H9 (cell line): ENCODE results near the gene CNN3. TPM values are rescaled to one million over a fixed set of nuclear protein-coding genes. Genes with fewer than 3 reads are reported as not detected.

Experiments
- DNase-seq: peaks from one replicate; pipeline ENCODE4 v3.0.0-alpha.2; 2017
- H2AFZ ChIP-seq: one replicate; pipeline ENCODE4 v1.6.1; 2013; ENCODE audit warnings: mild to moderate bottlenecking, low read length, control low read depth, moderate library complexity
- H2AK5ac ChIP-seq: 2 replicates; pipeline ENCODE4 v1.6.1; 2013; ENCODE audit warnings: low read length, control low read depth, mixed read lengths; ENCODE audit not compliant: insufficient read length
- H2BK120ac ChIP-seq: one replicate; pipeline ENCODE4 v1.6.1; 2013; ENCODE audit warnings: low read depth, mild to moderate bottlenecking, low read length, control low read depth, inconsistent platforms; ENCODE audit not compliant: poor library complexity, severe bottlenecking
- H2BK12ac ChIP-seq: 2 replicates; pipeline ENCODE4 v1.6.1; 2013; ENCODE audit warnings: low read length, control low read depth, mixed read lengths, low read depth; ENCODE audit not compliant: insufficient read length
- H2BK15ac ChIP-seq: 2 replicates; pipeline ENCODE4 v1.6.1; 2013; ENCODE audit warnings: low read depth, low read length, control low read depth
- H2BK20ac ChIP-seq: one replicate; pipeline ENCODE4 v1.6.1; 2013; ENCODE audit warnings: low read depth, mild to moderate bottlenecking, low read length, control low read depth, inconsistent platforms; ENCODE audit not compliant: poor library complexity, severe bottlenecking
- H2BK5ac ChIP-seq: 2 replicates; pipeline ENCODE4 v1.6.1; 2013; ENCODE audit warnings: low read length, control low read depth, mixed read lengths; ENCODE audit not compliant: insufficient read length
- H3K14ac ChIP-seq: 2 replicates; pipeline ENCODE4 v1.6.1; 2013; ENCODE audit warnings: low read length, control low read depth; ENCODE audit not compliant: insufficient read depth
- H3K18ac ChIP-seq: 2 replicates; pipeline ENCODE4 v1.6.1; 2013; ENCODE audit warnings: low read depth, mild to moderate bottlenecking, mixed read lengths, low read length, control low read depth; ENCODE audit not compliant: insufficient read length
- H3K23ac ChIP-seq: 2 replicates; pipeline ENCODE4 v1.6.1; 2013; ENCODE audit warnings: low read length, control low read depth, mixed read lengths, low read depth; ENCODE audit not compliant: insufficient read length
- H3K23me2 ChIP-seq: 2 replicates; pipeline ENCODE4 v1.6.1; 2013; ENCODE audit warnings: low read depth, mild to moderate bottlenecking, mixed read lengths, low read length, control low read depth; ENCODE audit not compliant: insufficient read length, poor library complexity, severe bottlenecking
- H3K27ac ChIP-seq: 2 replicates; pipeline ENCODE4 v1.5.1; 2013; ENCODE audit warnings: low read length, control low read depth, mixed read lengths, low read depth; ENCODE audit not compliant: insufficient read length
- H3K27me3 ChIP-seq: 2 replicates; pipeline ENCODE4 v1.6.1; 2013; ENCODE audit warnings: low read length, control low read depth, inconsistent platforms; ENCODE audit not compliant: insufficient read depth
- H3K4ac ChIP-seq: 2 replicates; pipeline ENCODE4 v1.6.1; 2013; ENCODE audit warnings: low read depth, mild to moderate bottlenecking, control low read depth, inconsistent platforms, low read length, moderate library complexity
- H3K4me1 ChIP-seq: 2 replicates; pipeline ENCODE4 v1.6.1; 2013; ENCODE audit warnings: low read length, control low read depth, inconsistent platforms; ENCODE audit not compliant: insufficient read depth
- H3K4me2 ChIP-seq: 2 replicates; pipeline ENCODE4 v1.6.1; 2013; ENCODE audit warnings: low read length, control low read depth, mixed read lengths; ENCODE audit not compliant: insufficient read length, insufficient read depth
- H3K56ac ChIP-seq: 2 replicates; pipeline ENCODE4 v1.6.1; 2013; ENCODE audit warnings: low read depth, mild to moderate bottlenecking, mixed read lengths, low read length, control low read depth; ENCODE audit not compliant: insufficient read length
- H3K79me1 ChIP-seq: 2 replicates; pipeline ENCODE4 v1.6.1; 2013; ENCODE audit warnings: low read depth, mild to moderate bottlenecking, moderate library complexity, low read length, control low read depth, inconsistent platforms; ENCODE audit not compliant: insufficient read depth, poor library complexity, severe bottlenecking
- H3K79me2 ChIP-seq: 2 replicates; pipeline ENCODE4 v1.6.1; 2013; ENCODE audit warnings: low read length, control low read depth, inconsistent platforms; ENCODE audit not compliant: insufficient read depth
- H3K9ac ChIP-seq: 2 replicates; pipeline ENCODE4 v1.6.1; 2013; ENCODE audit warnings: low read length, control low read depth, mixed read lengths; ENCODE audit not compliant: insufficient read length; ENCODE audit errors: extremely low read depth
- H3K9me3 ChIP-seq: one replicate; pipeline ENCODE4 v1.6.1; 2013; ENCODE audit warnings: low read depth, low read length, inconsistent platforms; ENCODE audit not compliant: control insufficient read depth
- H3T11ph ChIP-seq: one replicate; pipeline ENCODE4 v1.6.1; 2013; ENCODE audit warnings: mild to moderate bottlenecking, low read length, control low read depth, inconsistent platforms
- H4K20me1 ChIP-seq: one replicate; pipeline ENCODE4 v1.6.1; 2013; ENCODE audit not compliant: control insufficient read depth, insufficient read length, insufficient read depth
- H4K5ac ChIP-seq: 2 replicates; pipeline ENCODE4 v1.6.1; 2013; ENCODE audit warnings: low read depth, mild to moderate bottlenecking, mixed read lengths, low read length, control low read depth; ENCODE audit not compliant: insufficient read length
- H4K8ac ChIP-seq: replicated peaks from 2 replicates; pipeline ENCODE4 v1.6.1; 2013; ENCODE audit warnings: low read length, control low read depth, mixed read lengths, low read depth; ENCODE audit not compliant: insufficient read length
- H4K91ac ChIP-seq: 2 replicates; pipeline ENCODE4 v1.6.1; 2013; ENCODE audit warnings: low read depth, mild to moderate bottlenecking, moderate library complexity, mixed read lengths, low read length, control low read depth; ENCODE audit not compliant: insufficient read length
- H3K27ac Mint-ChIP-seq, 3 experiments: 2 replicates in 2 of 3; 3 replicates in 1 of 3; pipeline ENCODE4 v1.8.0; 2020 to 2021; ENCODE audit warnings: mixed read lengths in 3 of 3, mild to moderate bottlenecking in 1 of 3, moderate library complexity in 1 of 3
- H3K27me3 Mint-ChIP-seq: 2 replicates; pipeline ENCODE4 v1.8.0; 2021; ENCODE audit warnings: low read depth, mild to moderate bottlenecking, moderate library complexity, mixed read lengths
- H3K36me3 Mint-ChIP-seq, 3 experiments: 2 replicates in 2 of 3; 3 replicates in 1 of 3; pipeline ENCODE4 v1.8.0; 2020 to 2021; ENCODE audit warnings: low read depth in 3 of 3, mixed read lengths in 3 of 3; ENCODE audit not compliant: insufficient read depth in 1 of 3
- H3K4me1 Mint-ChIP-seq, 2 experiments: 2 replicates each; pipeline ENCODE4 v1.8.0; 2020; ENCODE audit warnings: mixed read lengths in 2 of 2
- H3K4me3 Mint-ChIP-seq, 2 experiments: 2 replicates in 1 of 2; 3 replicates in 1 of 2; pipeline ENCODE4 v1.8.0; 2020 to 2021; ENCODE audit warnings: mild to moderate bottlenecking in 2 of 2, mixed read lengths in 2 of 2, moderate library complexity in 1 of 2
- H3K9me3 Mint-ChIP-seq, 2 experiments: 2 replicates in 1 of 2; 3 replicates in 1 of 2; pipeline ENCODE4 v1.8.0; 2020; ENCODE audit warnings: mild to moderate bottlenecking in 2 of 2, mixed read lengths in 2 of 2, moderate library complexity in 1 of 2
- WGBS: extraction: QIAGEN DNeasy Blood & Tissue Kit; methylation state at CpG from one replicate; pipeline ENCODE4 v1.1.7; 2013; ENCODE audit warnings: missing lambda C conversion rate, low lambda C conversion rate, mixed read lengths; ENCODE audit not compliant: insufficient read length; ENCODE audit errors: extremely low coverage; 5-methylcytosine and 5-hydroxymethylcytosine counted together
- total RNA-seq: library from RNA; stranded (reverse); gene quantifications from 2 replicates; pipeline ENCODE4 v1.2.1, GENCODE V29; 2021
- TF ChIP-seq, protein P1 (sequence below): fragments of 200-600 bp; sonication (generic); conservative IDR thresholded peaks from 3 replicates; pipeline ENCODE4 v1.8.0; 2021; ENCODE audit warnings: antibody characterized with exemption, mild to moderate bottlenecking

Gene CNN3
- total RNA-seq, 1 experiment from 2014 or later: 279 TPM

DNA sequence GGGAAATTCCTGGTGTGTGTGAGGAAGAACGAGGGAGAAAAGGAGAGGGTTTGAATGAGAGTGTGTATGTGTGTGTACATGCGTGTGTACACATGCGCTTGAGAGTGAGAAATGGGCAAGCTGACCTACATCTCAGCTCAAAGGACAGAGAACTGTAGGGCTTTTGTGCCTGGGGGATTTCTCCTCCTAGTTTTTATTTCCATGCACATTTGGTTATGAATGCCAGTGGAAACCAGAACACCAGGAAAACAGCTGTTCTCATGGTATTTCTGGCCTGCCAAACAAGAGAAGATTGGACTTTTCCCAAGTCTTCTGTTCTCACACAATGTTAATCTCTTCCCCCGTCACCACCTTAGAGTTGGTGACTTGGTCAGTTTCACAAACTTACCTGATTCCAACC lies 61.5 kb downstream of the CNN3 start:
- no peak overlapping the region for H3K4ac ChIP-seq
- H3K27ac ChIP-seq: no peak overlapping the region
- no peak overlapping the region for H3T11ph ChIP-seq
- no peaks in the 10 kb centered on the region for H3K27me3 ChIP-seq
- H3K18ac ChIP-seq: no peak overlapping the region
- Mint-ChIP-seq H3K4me3 (no peak overlapping the region), H3K9me3 (peaks cover 0 to 3% of the 10 kb centered on the region in 2 experiments; a peak in 1 of 5 replicates), H3K27ac (peak overlapping the region; percentile 12 to 70 (median 27); a peak in 4 of 7 replicates), H3K27me3 (no peaks in the 10 kb centered on the region), H3K36me3 (no peaks in the 10 kb centered on the region), H3K4me1 (peaks cover 61 to 64% of the 10 kb centered on the region in 2 experiments)
- H2BK5ac ChIP-seq: no peak overlapping the region
- H2BK15ac ChIP-seq: no peak overlapping the region
- no peak overlapping the region for H2BK120ac ChIP-seq
- H4K91ac ChIP-seq: no peak overlapping the region
- H3K14ac ChIP-seq: no peak overlapping the region
- no peaks in the 10 kb centered on the region for H3K9me3 ChIP-seq
- no peaks in the 10 kb centered on the region for H3K23me2 ChIP-seq
- H4K20me1 ChIP-seq: no peaks in the 10 kb centered on the region
- H3K79me1 ChIP-seq: no peaks in the 10 kb centered on the region
- no peak overlapping the region for H3K56ac ChIP-seq
- H2AK5ac ChIP-seq: no peak overlapping the region
- H3K79me2 ChIP-seq: no peaks in the 10 kb centered on the region
- H4K5ac ChIP-seq: no peak overlapping the region
- H3K23ac ChIP-seq: no peak overlapping the region
- no peak overlapping the region for H2BK12ac ChIP-seq
- no peak overlapping the region for H2AFZ ChIP-seq
- no peak for DNase-seq
- no peak overlapping the region for H2BK20ac ChIP-seq
- H3K9ac ChIP-seq: no peak overlapping the region
- TF ChIP-seq, protein P1, sequence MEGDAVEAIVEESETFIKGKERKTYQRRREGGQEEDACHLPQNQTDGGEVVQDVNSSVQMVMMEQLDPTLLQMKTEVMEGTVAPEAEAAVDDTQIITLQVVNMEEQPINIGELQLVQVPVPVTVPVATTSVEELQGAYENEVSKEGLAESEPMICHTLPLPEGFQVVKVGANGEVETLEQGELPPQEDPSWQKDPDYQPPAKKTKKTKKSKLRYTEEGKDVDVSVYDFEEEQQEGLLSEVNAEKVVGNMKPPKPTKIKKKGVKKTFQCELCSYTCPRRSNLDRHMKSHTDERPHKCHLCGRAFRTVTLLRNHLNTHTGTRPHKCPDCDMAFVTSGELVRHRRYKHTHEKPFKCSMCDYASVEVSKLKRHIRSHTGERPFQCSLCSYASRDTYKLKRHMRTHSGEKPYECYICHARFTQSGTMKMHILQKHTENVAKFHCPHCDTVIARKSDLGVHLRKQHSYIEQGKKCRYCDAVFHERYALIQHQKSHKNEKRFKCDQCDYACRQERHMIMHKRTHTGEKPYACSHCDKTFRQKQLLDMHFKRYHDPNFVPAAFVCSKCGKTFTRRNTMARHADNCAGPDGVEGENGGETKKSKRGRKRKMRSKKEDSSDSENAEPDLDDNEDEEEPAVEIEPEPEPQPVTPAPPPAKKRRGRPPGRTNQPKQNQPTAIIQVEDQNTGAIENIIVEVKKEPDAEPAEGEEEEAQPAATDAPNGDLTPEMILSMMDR: no peak
- no peak overlapping the region for H3K4me2 ChIP-seq
- peaks cover 20% of the 10 kb centered on the region; the same call in 1 of the 2 replicates for H3K4me1 ChIP-seq
- H4K8ac ChIP-seq: no peak overlapping the region
- 100% methylated on average over 1 of the region's 4 CpGs for WGBS
